HCT116 (cell line): ENCODE results near the gene RABL3. TPM values are rescaled to one million over a fixed set of nuclear protein-coding genes. Genes with fewer than 3 reads are reported as not detected.
A peak's percentile ranks its signal among the peaks of the same experiment; 100 is the strongest.

Experiments used
- ATAC-seq: fragments of 200-7000 bp; cut with Tn5 transposase; 2 replicates; pipeline ENCODE4 v1.9.1; 2020; ENCODE audit warnings: mild to moderate bottlenecking, moderate library complexity
- Bru-seq: library from RNA; stranded (reverse); fragments of 400-500 nt; gene quantifications from one replicate; lab custom pipeline; 2021; lab: Mats Ljungman, UMichigan
- BruChase-seq, 2 experiments: library from RNA; stranded (reverse); fragments of 400-500 nt; gene quantifications; one replicate each; lab custom pipeline; 2021; lab: Mats Ljungman, UMichigan
- BruUV-seq: library from RNA; stranded (reverse); fragments of 400-500 nt; replicated peaks from 2 replicates; lab custom pipeline; 2021; lab: Mats Ljungman, UMichigan
- CTCF ChIA-PET: fragments of 300-600 bp; sonication (Branson Sonifier 250); formaldehyde crosslinking; loops from one replicate; lab custom pipeline; 2021; ENCODE audit warnings: antibody characterized with exemption; lab: Charles Lee
- POLR2A ChIA-PET: fragments of 300-600, 350-600 bp; sonication (Branson Sonifier 250); formaldehyde crosslinking; loops from one replicate; lab custom pipeline; 2021; ENCODE audit warnings: antibody characterized with exemption; lab: Charles Lee
- RAD21 ChIA-PET, 2 experiments: fragments of 300-600 bp; sonication (Branson Sonifier 250); formaldehyde crosslinking; loops; one replicate each; lab custom pipeline; 2023; ENCODE audit warnings: low total read pairs in 2 of 2; ENCODE audit not compliant: uncharacterized antibody in 2 of 2, unreplicated experiment in 2 of 2, low non-redundant PET in 1 of 2; lab: Charles Lee
- DNase-seq: peaks from one replicate; pipeline ENCODE4 v3.0.0-alpha.2; 2010; ENCODE audit warnings: low read depth, low spot score
- H2AFZ ChIP-seq: fragments of 200-600 bp; shearing (Covaris generic), sonication (generic); 2 replicates; pipeline ENCODE4 v1.6.1; 2017; ENCODE audit warnings: low read depth, mixed run types, mixed read lengths, antibody characterized with exemption, low read length; ENCODE audit not compliant: poor library complexity, severe bottlenecking
- H3K27ac ChIP-seq: 2 replicates; pipeline ENCODE4 v1.5.1; 2012; ENCODE audit warnings: low read depth, low read length
- H3K27me3 ChIP-seq: fragments of 200-600 bp; sonication (generic); 2 replicates; pipeline ENCODE4 v1.6.1; 2016; ENCODE audit warnings: mixed run types, low read length, mixed read lengths; ENCODE audit not compliant: insufficient read depth
- H3K36me3 ChIP-seq, 2 experiments: fragments of 200-500 bp in 1 of 2; fragments of 200-600 bp in 1 of 2; sonication (Bioruptor generic) in 1 of 2; sonication (generic) in 1 of 2; 2 replicates each; pipeline versions ENCODE4 v1.5.1 to v1.6.1; 2014 to 2016; ENCODE audit warnings: low read length in 2 of 2, inconsistent platforms in 1 of 2, mixed read lengths in 1 of 2, mixed run types in 1 of 2; ENCODE audit not compliant: insufficient read depth in 2 of 2, control insufficient read depth in 1 of 2
- H3K4me1 ChIP-seq, 2 experiments: fragments of 200-600 bp in 1 of 2; sonication (generic) in 1 of 2; 2 replicates each; pipeline versions ENCODE4 v1.5.1 to v1.6.1; 2012 to 2017; ENCODE audit warnings: low read length in 2 of 2, inconsistent platforms in 1 of 2, mild to moderate bottlenecking in 1 of 2, mixed read lengths in 1 of 2, mixed run types in 1 of 2, moderate library complexity in 1 of 2; ENCODE audit not compliant: insufficient read depth in 2 of 2, control insufficient read depth in 1 of 2
- H3K4me2 ChIP-seq: fragments of 200-600 bp; sonication (generic); 2 replicates; pipeline ENCODE4 v1.6.1; 2017; ENCODE audit warnings: mixed run types, low read length, mixed read lengths
- H3K4me3 ChIP-seq, 2 experiments: fragments of 200-600 bp in 1 of 2; sonication (generic) in 1 of 2; replicated peaks in 1 of 2; 2 replicates each; pipeline ENCODE4 v1.5.1; 2011 to 2016; ENCODE audit warnings: low read length in 2 of 2, control low read depth in 1 of 2, low read depth in 1 of 2, mild to moderate bottlenecking in 1 of 2, mixed read lengths in 1 of 2, mixed run types in 1 of 2
- H3K79me2 ChIP-seq: fragments of 200-600 bp; sonication (generic); 2 replicates; pipeline ENCODE4 v1.6.1; 2017; ENCODE audit warnings: mild to moderate bottlenecking, mixed run types, low read length, moderate library complexity, mixed read lengths; ENCODE audit not compliant: insufficient read depth
- H3K9ac ChIP-seq: fragments of 200-600 bp; sonication (generic); 2 replicates; pipeline ENCODE4 v1.6.1; 2016; ENCODE audit warnings: low read length, mixed read lengths
- H3K9me2 ChIP-seq: fragments of 200-600 bp; sonication (generic), shearing (Covaris generic); 2 replicates; pipeline ENCODE4 v1.6.1; 2017; ENCODE audit warnings: mixed run types, mild to moderate bottlenecking, moderate library complexity; ENCODE audit not compliant: insufficient read depth
- H3K9me3 ChIP-seq, 2 experiments: fragments of 200-500 bp in 1 of 2; fragments of 200-600 bp in 1 of 2; sonication (Bioruptor generic) in 1 of 2; sonication (generic) in 1 of 2; 2 replicates each; pipeline ENCODE4 v1.6.1; 2014 to 2017; ENCODE audit warnings: low read length in 2 of 2, mixed read lengths in 2 of 2, inconsistent platforms in 1 of 2, low read depth in 1 of 2, mild to moderate bottlenecking in 1 of 2, mixed run types in 1 of 2, moderate library complexity in 1 of 2; ENCODE audit not compliant: control insufficient read depth in 1 of 2, insufficient read depth in 1 of 2
- H4K20me1 ChIP-seq: fragments of 200-600 bp; sonication (generic), shearing (Covaris generic); 2 replicates; pipeline ENCODE4 v1.6.1; 2017; ENCODE audit warnings: mixed run types, mild to moderate bottlenecking, moderate library complexity; ENCODE audit not compliant: insufficient read depth
- EGR1 ChIP-seq: IDR thresholded peaks from 2 replicates; pipeline ENCODE4 v1.6.1; 2012; ENCODE audit warnings: low read depth
- ELF1 ChIP-seq: IDR thresholded peaks from 2 replicates; pipeline ENCODE4 v1.6.1; 2012; ENCODE audit warnings: low read depth, borderline replicate concordance
- EZH2phosphoT487 ChIP-seq: fragments of 200-600 bp; IDR thresholded peaks from 2 replicates; pipeline ENCODE4 v1.6.1; 2018; ENCODE audit warnings: antibody characterized with exemption, borderline replicate concordance
- FOSL1 ChIP-seq: IDR thresholded peaks from 2 replicates; pipeline ENCODE4 v1.6.1; 2012; ENCODE audit warnings: low read depth
- JUND ChIP-seq: IDR thresholded peaks from 2 replicates; pipeline ENCODE4 v1.6.1; 2012
- POLR2A ChIP-seq: IDR thresholded peaks from 2 replicates; pipeline ENCODE4 v1.7.0; 2011; ENCODE audit warnings: borderline replicate concordance; ENCODE audit not compliant: insufficient read depth, insufficient read length; ENCODE audit errors: extremely low read depth
- POLR2AphosphoS5 ChIP-seq: IDR thresholded peaks from 2 replicates; pipeline ENCODE4 v1.6.1; 2011; ENCODE audit warnings: mild to moderate bottlenecking, low read depth, low read length, moderate library complexity
- RAD21 ChIP-seq: IDR thresholded peaks from 2 replicates; pipeline ENCODE4 v1.6.1; 2012; ENCODE audit warnings: low read depth, mild to moderate bottlenecking
- SIN3A ChIP-seq: IDR thresholded peaks from 2 replicates; pipeline ENCODE4 v1.6.1; 2012; ENCODE audit warnings: low read depth
- SP1 ChIP-seq: IDR thresholded peaks from 2 replicates; pipeline ENCODE4 v1.6.1; 2012; ENCODE audit warnings: low read depth
- SRF ChIP-seq: IDR thresholded peaks from 2 replicates; pipeline ENCODE4 v1.6.1; 2012; ENCODE audit warnings: low read depth
- YY1 ChIP-seq: IDR thresholded peaks from 2 replicates; pipeline ENCODE4 v1.6.1; 2011; ENCODE audit warnings: low read length, low read depth, moderate library complexity, mild to moderate bottlenecking; ENCODE audit not compliant: insufficient replicate concordance; ENCODE audit errors: extremely low read depth
- ZFX ChIP-seq: fragments of 450-650 bp; IDR thresholded peaks from 2 replicates; pipeline ENCODE4 v1.6.1; 2017
- ZNF274 ChIP-seq: fragments of 200-500 bp; sonication (Bioruptor generic); IDR thresholded peaks from 2 replicates; pipeline ENCODE4 v1.6.1; 2014; ENCODE audit warnings: mild to moderate bottlenecking, low read depth, low read length, inconsistent platforms
- intact Hi-C: fragments of 100-400 bp; cut with micrococcal nuclease; formaldehyde crosslinking; loops from 2 replicates; pipeline ENCODE4 v1.10.0; 2022
- long read RNA-seq: library from polyadenylated mRNA; unstranded; transcript quantifications from one replicate; pipeline ENCODE4 v2.0.0, GENCODE V29; 2021; ENCODE audit not compliant: unreplicated experiment
- polyA plus RNA-seq: library from polyadenylated mRNA; unstranded; fragments of >200 nt; gene quantifications from 2 replicates; pipeline ENCODE4 v1.2.1, GENCODE V29; 2012; ENCODE audit warnings: missing spikeins
- total RNA-seq: library from RNA; stranded (reverse); gene quantifications from one replicate; pipeline ENCODE4 v1.2.1, GENCODE V29; 2021; ENCODE audit not compliant: unreplicated experiment
- TF ChIP-seq, protein P1 (sequence below): IDR thresholded peaks from 2 replicates; pipeline ENCODE4 v1.6.1; 2012

Gene RABL3, protein sequence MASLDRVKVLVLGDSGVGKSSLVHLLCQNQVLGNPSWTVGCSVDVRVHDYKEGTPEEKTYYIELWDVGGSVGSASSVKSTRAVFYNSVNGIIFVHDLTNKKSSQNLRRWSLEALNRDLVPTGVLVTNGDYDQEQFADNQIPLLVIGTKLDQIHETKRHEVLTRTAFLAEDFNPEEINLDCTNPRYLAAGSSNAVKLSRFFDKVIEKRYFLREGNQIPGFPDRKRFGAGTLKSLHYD
- 23.8 TPM for total RNA-seq
- polyA plus RNA-seq, result 6.6 and 12.0 TPM in 2 replicates
- Bru-seq, nascent RNA, result percentile 78 among the genes with signal in this experiment
- percentile 80 among the genes with signal in this experiment for BruChase-seq, experiment 1, labeled RNA remaining after a 6-hour chase
- BruChase-seq, experiment 2, labeled RNA remaining after a 2-hour chase, result percentile 61 among the genes with signal in this experiment
- long read RNA-seq, transcript RABL3-201 (8 exons, 3,883 nt), result major isoform, 30 of 43 reads
- long read RNA-seq, partial matches to known transcripts, result 1 of 43 reads
- long read RNA-seq, other reads (novel, unspliced or antisense), result 9 of 43 reads

DNA sequence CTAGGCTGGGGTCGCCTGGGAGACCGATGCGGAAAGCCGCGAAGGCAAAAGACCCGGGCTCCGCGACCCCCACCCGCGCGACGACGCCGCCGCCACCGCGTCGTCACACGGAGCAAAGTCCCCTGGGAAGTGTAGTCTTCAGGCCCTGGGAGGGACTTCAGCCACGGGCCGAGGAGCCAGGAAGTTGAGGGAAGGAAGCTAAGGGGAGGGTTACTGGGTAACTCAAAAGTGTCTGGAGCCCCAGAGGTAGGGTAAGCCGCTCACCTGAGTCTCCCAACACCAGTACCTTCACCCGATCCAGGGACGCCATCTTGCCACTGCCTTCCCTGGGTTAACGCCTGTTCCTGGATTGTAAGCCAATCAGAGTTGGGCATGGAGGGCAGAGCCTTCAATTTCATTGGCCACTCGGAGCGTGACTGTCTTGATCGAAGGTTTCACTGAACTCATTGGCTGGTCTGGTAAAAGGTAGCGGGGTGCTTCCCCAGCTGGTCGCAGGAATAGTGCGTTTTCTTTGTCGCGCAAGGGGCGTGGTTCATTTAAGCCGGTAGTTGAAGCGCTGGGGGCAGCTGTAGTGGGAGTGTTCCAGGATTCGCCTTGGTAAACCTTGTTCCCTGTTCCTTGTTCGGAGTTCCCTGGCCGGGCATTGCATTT is at the start of gene RABL3, which contains the start of gene GTF2E1:
RABL3 (minus strand) TSS at position 319 of the 651 bp plus-strand sequence; CDS start at position 310, 9 bp downstream.
GTF2E1 (plus strand) TSS at position 547 of the 651 bp plus-strand sequence. CDS start 7,809 bp downstream, outside the sequence.
- BruUV-seq, result no TSS peak
- POLR2A ChIA-PET, result interaction anchor here (0.7 kb wide), 1 partner anchor 9 kb away, joined by 3 read pairs; no protein-coding TSS in a partner anchor
- Histone ChIP-seq H3K36me3 (peaks cover 0 to 9% of the 10 kb centered on the region in 2 experiments; a peak in 1 of 4 replicates), H3K4me2 (peak within 1 kb of the TSS; percentile 67), H3K9ac (peak within 1 kb of the TSS; percentile 94), H3K9me2 (no peaks in the 10 kb centered on the region), H4K20me1 (no peaks in the 10 kb centered on the region), H3K27me3 (no peaks in the 10 kb centered on the region), H3K9me3 (no peaks in the 10 kb centered on the region), H3K4me1 (peaks cover 8 to 16% of the 10 kb centered on the region in 2 experiments), H3K4me3 (peak within 1 kb of the TSS; percentile 92 to 100), H3K79me2 (peaks cover 59% of the 10 kb centered on the region), H2AFZ (peak within 1 kb of the TSS; percentile 83), H3K27ac (peak within 1 kb of the TSS; percentile 71)
- RAD21 ChIA-PET, result no interaction called here
- intact Hi-C loops, result loop anchor here (1.0 to 2.0 kb wide), 2 partner anchors 120 to 146 kb away; partner anchors contain the start of gene NDUFB4
- TF ChIP-seq ZNF274 (no peak), SRF (peak; percentile 92), EZH2phosphoT487 (no peak), EGR1 (no peak), POLR2AphosphoS5 (peak; percentile 80), JUND (no peak), SP1 (peak; percentile 97), ELF1 (peak; percentile 79), RAD21 (no peak), FOSL1 (no peak), SIN3A (peak; percentile 71), POLR2A (peak; percentile 57), YY1 (peak; percentile 94), ZFX (no peak)
- TF ChIP-seq, protein P1, sequence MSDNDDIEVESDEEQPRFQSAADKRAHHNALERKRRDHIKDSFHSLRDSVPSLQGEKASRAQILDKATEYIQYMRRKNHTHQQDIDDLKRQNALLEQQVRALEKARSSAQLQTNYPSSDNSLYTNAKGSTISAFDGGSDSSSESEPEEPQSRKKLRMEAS, result peak; percentile 64; the same call in 1 of the 2 replicates
- CTCF ChIA-PET, result no interaction called here
- DNase-seq, result peak; percentile 99
- ATAC-seq, result peak; percentile 97
